AG04449 (cell line): ENCODE results near the gene INSM2.
A peak's percentile ranks its signal among the peaks of the same experiment; 100 is the strongest.

Experiments
- CTCF ChIA-PET: fragments of 350-600 bp; formaldehyde crosslinking; extraction: SDS; loops from one replicate; lab custom pipeline; 2021; ENCODE audit warnings: antibody characterized with exemption; lab: Yijun Ruan, JAX
- POLR2A ChIA-PET: fragments of 400-600, 350-600 bp; formaldehyde crosslinking; extraction: SDS; loops from one replicate; lab custom pipeline; 2020; ENCODE audit warnings: antibody characterized with exemption, inconsistent platforms; lab: Yijun Ruan, JAX
- DNase-seq: peaks from one replicate; pipeline ENCODE4 v3.0.0-alpha.2; 2010; ENCODE audit warnings: low read depth, low spot score
- H3K4me3 ChIP-seq: 2 replicates; pipeline ENCODE4 v1.5.1; 2011; ENCODE audit warnings: low read depth, mild to moderate bottlenecking, control low read depth, low read length
- CTCF ChIP-seq: IDR thresholded peaks from one replicate; pipeline ENCODE4 v1.5.1; 2011; ENCODE audit warnings: mild to moderate bottlenecking, moderate library complexity, low read length, control low read depth, inconsistent platforms; ENCODE audit not compliant: insufficient read depth; ENCODE audit errors: missing control alignments

INSM2 gene

GRCh38 chr14:35553808-35554207 is 19.8 kb downstream of the INSM2 start:
- CTCF ChIA-PET: no interaction called here
- peak; percentile 44 for DNase-seq
- no peak overlapping the region for H3K4me3 ChIP-seq
- POLR2A ChIA-PET: no interaction called here
- TF ChIP-seq CTCF: no peak

GRCh38 chr14:35556548-35556947 is 22.6 kb downstream of the INSM2 start:
- POLR2A ChIA-PET: no interaction called here
- H3K4me3 ChIP-seq: no peak overlapping the region
- TF ChIP-seq CTCF: no peak
- DNase-seq: no peak
- CTCF ChIA-PET: no interaction called here

- no peak overlapping the region for H3K4me3 ChIP-seq
- no peak for TF ChIP-seq CTCF
- ChIA-PET CTCF (no interaction called here), POLR2A (no interaction called here)
- DNase-seq: no peak
These were observed 23.3 kb downstream of the INSM2 start for GRCh38 chr14:35557221-35557747.

GRCh38 chr14:35558680-35559079 is 24.7 kb downstream of the INSM2 start:
- CTCF ChIA-PET: no interaction called here
- POLR2A ChIA-PET: no interaction called here
- no peak overlapping the region for H3K4me3 ChIP-seq
- DNase-seq: no peak
- no peak for TF ChIP-seq CTCF

GRCh38 chr14:35565871-35566464 is 32.0 kb downstream of the INSM2 start:
- no peak overlapping the region for H3K4me3 ChIP-seq
- ChIA-PET POLR2A (no interaction called here), CTCF (no interaction called here)
- no peak for TF ChIP-seq CTCF
- no peak for DNase-seq

- no peak for TF ChIP-seq CTCF
- ChIA-PET CTCF (no interaction called here), POLR2A (no interaction called here)
- no peak overlapping the region for H3K4me3 ChIP-seq
- DNase-seq: no peak
These were observed 37.6 kb downstream of the INSM2 start for GRCh38 chr14:35571598-35571997.
